ENCODE data around the gene LGALSL.

The LGALSL gene

DNA sequence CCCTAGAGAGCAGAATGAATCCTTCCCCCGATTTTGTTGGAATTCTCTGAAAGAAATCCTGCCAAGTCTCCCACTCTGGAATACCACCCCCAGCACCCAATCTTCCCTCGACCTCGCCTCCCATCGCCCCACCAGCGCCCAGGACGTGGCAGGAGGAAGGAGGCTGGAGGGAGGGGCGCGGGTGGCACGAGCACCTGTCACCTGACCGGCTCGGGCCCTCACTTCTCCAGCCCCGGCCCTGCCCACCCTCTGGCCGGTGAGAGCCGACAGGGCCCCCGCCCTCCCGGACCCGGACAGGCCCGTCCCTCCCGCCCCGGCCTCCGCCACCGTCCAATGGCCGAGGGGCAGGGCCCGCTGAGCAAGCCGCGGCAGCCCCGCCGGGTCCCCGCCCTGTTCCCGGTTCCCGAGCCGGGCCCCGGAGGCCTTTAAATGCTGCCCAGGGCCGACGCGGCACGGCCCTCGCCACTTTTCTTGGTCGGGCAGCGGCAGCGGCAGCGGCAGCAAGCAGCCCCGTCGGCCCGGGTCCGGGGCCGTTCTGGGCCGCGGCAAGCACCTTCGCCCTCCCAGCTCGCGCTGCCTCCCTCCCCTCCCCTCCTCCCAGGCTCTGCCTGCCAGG is at the start of gene LGALSL:
Gene LGALSL (plus strand): TSS at position 393 of the 616 bp plus-strand sequence. CDS start 384 bp downstream, outside the sequence.
- DNase-seq (ENCODE audit: low read depth): peak; percentile 7

DNA sequence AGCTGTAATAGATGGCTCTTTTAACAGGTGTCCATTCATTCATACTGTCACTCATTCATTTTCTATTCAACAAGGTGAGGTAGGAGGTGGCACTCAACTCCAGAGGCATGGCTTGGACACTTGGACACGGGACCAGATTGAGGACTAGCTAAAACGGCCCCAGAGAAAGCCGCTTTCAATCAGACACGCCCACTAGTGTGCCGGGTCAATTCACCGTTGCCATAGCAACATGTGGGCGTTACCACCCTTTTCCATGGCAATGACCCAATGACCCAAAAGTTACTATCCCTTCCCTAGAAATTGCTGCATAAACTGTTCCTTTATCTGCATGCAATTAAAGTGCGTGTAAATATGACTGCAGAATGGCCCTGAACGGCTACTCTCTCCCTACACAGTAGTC is 49.2 kb upstream of the LGALSL start:
- DNase-seq (ENCODE audit: low read depth): no peak

- DNase-seq (ENCODE audit: low read depth): no peak
Measured at GRCh38 chr2:64405581-64406406, 48.2 kb upstream of the LGALSL start.

GRCh38 chr2:64406407-64406774 is 47.6 kb upstream of the LGALSL start:
- no peak for DNase-seq (ENCODE audit: low read depth)

- no peak for DNase-seq (ENCODE audit: low read depth)
Measured at GRCh38 chr2:64408031-64408430, 45.9 kb upstream of the LGALSL start.

DNA sequence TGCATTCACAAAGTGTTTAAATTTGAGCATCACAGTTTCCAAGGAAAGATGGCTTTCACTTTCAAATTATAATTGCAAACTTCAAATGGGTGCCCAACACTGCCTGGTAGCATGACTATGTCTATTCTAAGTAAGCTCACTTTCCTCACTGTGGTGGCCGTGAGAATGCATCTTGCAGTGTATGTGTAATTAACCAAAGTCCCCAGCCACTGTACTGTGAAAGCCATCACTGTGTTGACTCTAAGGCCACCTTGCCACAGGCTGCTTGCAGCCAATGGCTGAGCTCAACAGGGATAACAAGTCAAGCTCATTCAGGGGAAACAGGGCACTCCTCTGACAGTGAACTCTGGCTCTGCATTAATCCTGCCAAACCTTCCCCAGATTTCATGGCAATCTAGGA is 43.3 kb upstream of the LGALSL start:
- no peak for DNase-seq (ENCODE audit: low read depth)

GRCh38 chr2:64412671-64413070 is 41.3 kb upstream of the LGALSL start:
- no peak for DNase-seq (ENCODE audit: low read depth)

- no peak for DNase-seq (ENCODE audit: low read depth)
Measured at GRCh38 chr2:64414736-64415435, 39.1 kb upstream of the LGALSL start.

- no peak for DNase-seq (ENCODE audit: low read depth)
Measured at GRCh38 chr2:64417624-64418023, 36.3 kb upstream of the LGALSL start.

GRCh38 chr2:64419596-64420165 is 34.3 kb upstream of the LGALSL start:
- no peak for DNase-seq (ENCODE audit: low read depth)

DNA sequence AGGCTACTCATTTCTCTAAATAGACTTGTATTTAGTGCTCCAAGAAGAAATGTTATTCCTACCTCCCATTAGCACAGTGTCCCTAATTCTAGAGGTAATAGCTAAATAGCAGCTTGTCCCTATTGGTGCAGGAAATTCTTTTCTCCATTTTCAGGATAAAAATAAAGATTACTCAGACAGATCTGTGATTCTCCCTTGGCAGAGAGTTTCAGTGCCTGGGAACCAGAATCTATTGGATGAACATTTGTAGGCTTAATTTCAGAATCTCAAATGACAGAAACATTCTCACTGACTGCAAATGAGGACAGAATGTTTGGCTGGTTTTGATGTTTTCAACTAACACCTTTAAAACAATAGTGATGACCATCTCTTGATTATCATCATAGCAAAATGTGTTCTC is 33.3 kb upstream of the LGALSL start:
- DNase-seq (ENCODE audit: low read depth): no peak

DNA sequence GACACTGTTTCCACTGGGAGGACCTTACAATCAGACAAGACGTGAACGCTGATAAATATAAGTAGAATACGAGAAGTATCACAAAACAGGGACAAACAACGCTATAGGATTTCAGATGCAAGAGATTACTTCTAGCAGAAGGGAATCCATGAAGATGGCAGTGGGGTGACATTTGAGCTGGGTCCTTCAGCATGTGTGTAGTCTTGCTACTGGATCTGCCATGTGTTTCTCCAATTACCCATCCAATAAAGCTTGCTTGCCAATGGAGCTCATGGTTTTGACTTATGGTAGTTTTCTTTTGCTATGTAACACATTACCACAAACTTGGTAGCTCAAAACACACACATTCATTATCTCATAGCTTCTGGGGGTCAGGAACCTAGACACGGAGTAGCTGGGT is 32.8 kb upstream of the LGALSL start:
- no peak for DNase-seq (ENCODE audit: low read depth)

DNA sequence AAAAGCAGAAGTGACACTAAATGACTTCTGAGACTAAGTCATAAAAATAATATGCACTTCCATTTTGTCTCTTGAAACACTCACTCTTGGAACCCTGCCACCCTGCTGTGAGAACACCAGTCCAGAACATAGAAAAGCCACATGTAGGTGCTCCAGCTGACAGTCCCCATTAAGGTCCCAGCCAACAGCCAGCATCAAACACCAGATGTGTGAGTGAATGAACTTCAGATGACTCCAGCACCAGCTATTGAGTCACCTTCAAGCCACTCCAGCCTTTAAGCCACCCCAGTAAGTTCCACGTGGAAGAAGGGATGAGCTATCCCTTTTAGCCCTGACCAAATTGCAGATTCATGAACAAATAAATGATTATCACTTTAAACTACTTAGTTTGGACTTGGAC is 31.5 kb upstream of the LGALSL start:
- DNase-seq (ENCODE audit: low read depth): no peak

- no peak for DNase-seq (ENCODE audit: low read depth)
Measured at GRCh38 chr2:64423303-64423702, 30.7 kb upstream of the LGALSL start.

GRCh38 chr2:64424416-64424987 is 29.5 kb upstream of the LGALSL start:
- no peak for DNase-seq (ENCODE audit: low read depth)

DNA sequence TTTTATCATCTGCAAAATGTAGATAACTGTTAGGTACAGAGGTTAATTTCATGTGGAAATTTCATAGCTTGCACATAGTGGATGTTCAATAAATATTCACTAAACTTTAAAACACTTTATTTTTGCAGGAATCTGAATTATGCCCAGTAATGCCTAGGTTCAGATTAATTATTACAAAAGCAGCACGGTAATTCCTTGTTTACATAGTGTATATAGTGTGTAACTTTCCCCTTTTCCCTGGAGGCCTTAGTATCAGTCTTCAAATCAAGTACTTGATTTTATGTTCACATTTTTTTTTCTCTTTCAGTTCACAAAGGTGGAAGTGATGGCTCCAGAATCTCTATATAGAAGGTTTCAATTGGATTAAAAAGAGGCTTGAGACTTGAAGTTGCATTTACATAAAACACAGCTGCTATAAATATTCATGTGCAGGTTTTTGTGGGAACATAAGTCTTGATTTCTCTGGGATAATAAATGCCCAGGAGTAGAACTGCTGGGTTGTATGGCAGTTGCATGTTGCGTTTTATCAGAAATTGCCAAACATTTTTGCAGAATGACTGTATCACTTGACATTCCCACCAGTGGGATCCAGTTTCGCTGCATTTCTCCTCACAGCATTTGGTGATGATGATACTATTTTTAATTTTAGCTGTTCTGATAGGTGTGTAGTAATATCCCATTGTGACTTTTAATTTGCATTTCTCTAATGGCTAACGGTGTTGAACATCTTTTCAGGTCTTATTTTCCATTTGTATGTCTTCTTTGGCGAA is 27.6 kb upstream of the LGALSL start:
- DNase-seq (ENCODE audit: low read depth): peak; percentile 34

DNA sequence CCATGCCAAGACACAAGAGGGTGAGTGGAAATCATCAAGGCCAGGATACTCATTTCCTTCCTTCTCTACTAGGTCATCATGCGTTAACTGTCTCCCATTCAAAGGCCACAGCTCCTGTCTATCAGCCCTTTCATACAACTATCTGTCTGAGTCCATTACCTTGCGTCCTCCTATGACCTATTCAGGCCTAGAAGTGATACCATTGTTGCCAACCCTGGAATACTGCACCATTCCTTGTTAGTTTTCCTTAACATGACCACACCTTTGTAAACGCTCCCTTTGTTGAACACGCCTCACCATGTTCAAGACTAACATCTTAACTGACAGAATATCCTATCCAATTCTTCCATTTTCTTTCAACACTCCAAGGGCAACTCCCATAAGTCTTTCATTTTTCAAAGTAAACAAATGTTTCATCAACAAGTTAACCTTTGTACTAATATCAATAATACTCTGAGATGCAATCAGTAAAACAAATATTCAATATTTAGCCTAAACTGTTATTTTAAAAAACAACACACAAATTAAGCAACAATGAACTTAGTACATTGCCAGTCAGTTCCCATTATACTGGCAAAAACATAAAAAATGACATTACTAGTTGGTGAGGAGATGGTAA is 19.8 kb upstream of the LGALSL start:
- no peak for DNase-seq (ENCODE audit: low read depth)

GRCh38 chr2:64437883-64438282 is 16.1 kb upstream of the LGALSL start:
- no peak for DNase-seq (ENCODE audit: low read depth)

DNA sequence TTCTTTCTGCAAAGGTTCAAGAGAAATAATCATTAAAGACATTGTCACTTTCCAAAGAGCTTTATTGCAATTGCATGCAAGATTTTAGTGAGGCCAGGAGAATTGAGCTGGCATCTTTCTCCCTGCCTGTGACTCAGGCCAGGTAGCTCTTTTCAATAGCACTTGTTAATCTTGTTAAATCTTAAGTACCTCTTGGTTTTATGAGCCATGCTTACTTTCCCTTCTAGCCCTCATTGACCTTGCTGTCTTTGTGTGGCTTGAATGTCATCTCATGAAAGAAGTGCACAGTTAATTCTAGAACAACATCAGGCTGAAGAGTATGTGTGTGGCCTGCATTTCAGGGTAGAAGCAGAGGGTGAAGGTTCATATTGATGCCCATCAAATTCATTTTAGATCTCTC is 14.8 kb upstream of the LGALSL start:
- no peak for DNase-seq (ENCODE audit: low read depth)

DNA sequence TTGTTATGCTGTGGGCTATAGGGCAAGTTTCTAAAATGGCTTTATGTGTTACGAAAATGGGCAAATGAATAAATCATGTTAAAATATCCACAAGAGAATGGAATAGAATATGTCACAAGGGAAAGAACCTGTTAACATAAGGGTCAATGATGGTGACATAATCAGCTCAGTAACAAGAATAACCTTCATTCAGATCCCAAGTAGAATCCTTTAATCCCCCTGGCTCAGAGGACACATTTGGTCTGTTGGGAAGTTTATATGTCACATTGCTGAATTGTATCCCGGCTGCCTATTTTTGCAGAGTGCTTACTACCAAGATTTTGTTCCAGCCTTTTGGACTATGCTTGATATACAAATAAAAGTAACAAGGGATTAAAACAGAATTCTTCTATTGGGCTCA is 13.1 kb upstream of the LGALSL start:
- no peak for DNase-seq (ENCODE audit: low read depth)

DNA sequence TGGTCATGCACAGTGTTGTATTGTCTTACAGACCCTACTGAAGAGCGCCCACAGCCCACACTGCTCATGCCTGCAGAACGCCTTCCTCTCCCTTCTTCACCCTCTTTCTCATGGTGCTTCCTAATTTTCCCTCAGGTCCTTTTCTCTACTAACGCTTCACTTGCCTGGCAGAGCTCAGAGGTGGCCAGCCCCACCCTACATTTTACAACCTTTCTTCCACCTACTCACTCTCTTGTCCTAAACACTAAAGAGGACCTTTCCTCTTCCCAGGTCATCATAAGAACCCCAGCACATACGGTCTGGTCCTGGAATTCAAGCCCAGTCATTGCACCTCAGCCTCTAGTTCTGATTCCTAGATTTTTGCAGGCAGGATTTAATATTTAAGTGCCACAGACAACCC is 11.7 kb upstream of the LGALSL start:
- DNase-seq (ENCODE audit: low read depth): no peak
